CD4-positive, alpha-beta T cell (primary cell): ENCODE measurements around the gene ISOC2. TPM values are rescaled to one million over a fixed set of nuclear protein-coding genes. Genes with fewer than 3 reads are reported as not detected.
"Not testable (repeated sequence)": the region's sequence is repeated elsewhere in the genome, so short reads cannot be mapped to it uniquely, and the experiment has no call there.

Experiments
- ATAC-seq: fragments of 200-7000 bp; cut with Tn5 transposase; one replicate; pipeline ENCODE4 v1.10.0; 2022; ENCODE audit warnings: mild to moderate bottlenecking; ENCODE audit not compliant: poor library complexity
- CTCF ChIA-PET: fragments of 350-600 bp; sonication (Branson Sonifier 250); formaldehyde crosslinking; loops from one replicate; lab custom pipeline; 2021; ENCODE audit warnings: antibody characterized with exemption, inconsistent platforms; lab: Charles Lee
- POLR2A ChIA-PET: fragments of 350-600 bp; sonication (Branson Sonifier 250); formaldehyde crosslinking; loops from one replicate; lab custom pipeline; 2021; ENCODE audit warnings: antibody characterized with exemption, inconsistent platforms; lab: Charles Lee
- DNase-seq, 14 experiments: peaks; one replicate each; pipeline ENCODE4 v3.0.0-alpha.2; 2013 to 2020; ENCODE audit warnings: mixed read lengths in 2 of 14
- H3K27ac ChIP-seq, 2 donors: one replicate each; pipeline versions ENCODE4 v1.5.1 to v1.7.0; 2013; ENCODE audit warnings: low read length in 2 of 2, low read depth in 1 of 2, mild to moderate bottlenecking in 1 of 2
- H3K27me3 ChIP-seq, 2 experiments: 1 replicate in 1 of 2; 2 replicates in 1 of 2; pipeline versions ENCODE4 v1.6.1 to v1.7.0; 2013; ENCODE audit warnings: low read length in 2 of 2, control low read depth in 1 of 2, mild to moderate bottlenecking in 1 of 2, moderate library complexity in 1 of 2; ENCODE audit not compliant: insufficient read depth in 2 of 2, control insufficient read depth in 1 of 2
- H3K36me3 ChIP-seq: one replicate; pipeline ENCODE4 v1.6.1; 2013; ENCODE audit warnings: low read length, control low read depth; ENCODE audit not compliant: insufficient read depth
- H3K4me1 ChIP-seq: one replicate; pipeline ENCODE4 v1.6.1; 2013; ENCODE audit warnings: low read length, control low read depth; ENCODE audit not compliant: insufficient read depth
- H3K4me3 ChIP-seq: one replicate; pipeline ENCODE4 v1.5.1; 2013; ENCODE audit warnings: mild to moderate bottlenecking, low read length, moderate library complexity
- H3K9me3 ChIP-seq, 2 experiments: 1 replicate in 1 of 2; 2 replicates in 1 of 2; pipeline versions ENCODE4 v1.6.1 to v1.7.0; 2013; ENCODE audit warnings: low read length in 2 of 2, mild to moderate bottlenecking in 2 of 2, control low read depth in 1 of 2, moderate library complexity in 1 of 2; ENCODE audit not compliant: control insufficient read depth in 1 of 2, insufficient read depth in 1 of 2
- H3K27ac Mint-ChIP-seq: one replicate; pipeline ENCODE4 v1.8.0; 2020; ENCODE audit warnings: mixed read lengths
- H3K27me3 Mint-ChIP-seq: one replicate; pipeline ENCODE4 v1.8.0; 2021; ENCODE audit warnings: mixed read lengths
- H3K36me3 Mint-ChIP-seq: one replicate; pipeline ENCODE4 v1.8.0; 2021; ENCODE audit warnings: low read depth, mixed read lengths
- H3K4me1 Mint-ChIP-seq: one replicate; pipeline ENCODE4 v1.8.0; 2021; ENCODE audit warnings: low read depth, mixed read lengths
- H3K4me3 Mint-ChIP-seq: one replicate; pipeline ENCODE4 v1.8.0; 2020; ENCODE audit warnings: mild to moderate bottlenecking, mixed read lengths
- H3K9me3 Mint-ChIP-seq: one replicate; pipeline ENCODE4 v1.8.0; 2020; ENCODE audit warnings: mixed read lengths
- intact Hi-C, 2 experiments: fragments of 100-400 bp; cut with DNase I in 1 of 2; cut with micrococcal nuclease in 1 of 2; formaldehyde crosslinking; loops; one replicate each; pipeline versions ENCODE4 v1.15.1 to v1.9.0; 2023 to 2025; cut with DNase I, micrococcal nuclease
- total RNA-seq, 174 experiments: library from RNA in 2 of 174; stranded (reverse) in 2 of 174; gene quantifications; one replicate each; pipeline ENCODE4 v1.2.3 and lab custom pipeline; 2021 to 2026
- TF ChIP-seq, protein P1 (sequence below): fragments of 200-600 bp; IDR thresholded peaks from one replicate; pipeline ENCODE4 v1.8.0; 2022; ENCODE audit warnings: antibody characterized with exemption, mild to moderate bottlenecking

ISOC2 gene
- total RNA-seq, 2 experiments from 2014 or later, result 1.5 to 2.2 TPM

DNA sequence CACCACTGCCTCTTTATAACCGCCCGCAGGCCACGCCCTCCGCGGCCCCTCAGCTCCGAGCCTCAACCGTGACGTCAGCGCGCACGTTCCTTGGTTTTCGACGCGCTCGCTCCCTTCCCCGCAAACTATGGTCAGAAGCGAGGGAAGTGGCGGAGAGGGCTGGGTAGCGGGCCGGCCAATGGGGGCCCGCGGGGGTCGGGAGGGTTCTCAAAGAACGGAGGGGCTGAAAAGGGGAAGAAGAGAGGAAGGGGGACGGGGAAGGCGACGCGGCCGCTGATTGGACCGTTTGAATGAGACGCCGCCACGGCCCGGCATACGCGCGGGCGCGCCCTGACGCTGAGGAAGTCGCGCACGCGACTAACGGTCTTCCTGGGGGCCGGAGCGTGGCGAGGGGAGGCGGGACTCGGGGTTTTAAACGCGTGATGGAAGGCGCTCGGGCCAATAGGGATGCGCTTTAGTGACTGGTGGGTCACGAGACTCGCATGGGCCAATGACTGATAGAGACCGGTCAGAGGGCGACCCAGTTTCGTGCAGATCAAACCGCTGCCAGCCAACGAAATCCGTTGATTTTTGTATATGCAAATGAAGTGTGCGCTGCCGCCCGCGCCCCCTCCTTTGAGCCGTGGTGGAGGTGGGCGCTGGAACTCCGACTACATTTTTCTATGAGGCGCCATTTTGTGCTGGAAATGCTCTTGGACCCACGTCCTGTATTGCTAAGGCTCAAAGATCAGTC is 53.5 kb downstream of the ISOC2 start:
- no peaks in the 10 kb centered on the region for H3K9me3 Mint-ChIP-seq
- peaks cover 0 to 3% of the 10 kb centered on the region in 2 experiments for H3K9me3 ChIP-seq
- peaks cover 30% of the 10 kb centered on the region for H3K4me1 ChIP-seq
- ATAC-seq (peak; percentile 92), DNase-seq (peak; percentile 91 to 99 (median 96))
- TF ChIP-seq, protein P1, sequence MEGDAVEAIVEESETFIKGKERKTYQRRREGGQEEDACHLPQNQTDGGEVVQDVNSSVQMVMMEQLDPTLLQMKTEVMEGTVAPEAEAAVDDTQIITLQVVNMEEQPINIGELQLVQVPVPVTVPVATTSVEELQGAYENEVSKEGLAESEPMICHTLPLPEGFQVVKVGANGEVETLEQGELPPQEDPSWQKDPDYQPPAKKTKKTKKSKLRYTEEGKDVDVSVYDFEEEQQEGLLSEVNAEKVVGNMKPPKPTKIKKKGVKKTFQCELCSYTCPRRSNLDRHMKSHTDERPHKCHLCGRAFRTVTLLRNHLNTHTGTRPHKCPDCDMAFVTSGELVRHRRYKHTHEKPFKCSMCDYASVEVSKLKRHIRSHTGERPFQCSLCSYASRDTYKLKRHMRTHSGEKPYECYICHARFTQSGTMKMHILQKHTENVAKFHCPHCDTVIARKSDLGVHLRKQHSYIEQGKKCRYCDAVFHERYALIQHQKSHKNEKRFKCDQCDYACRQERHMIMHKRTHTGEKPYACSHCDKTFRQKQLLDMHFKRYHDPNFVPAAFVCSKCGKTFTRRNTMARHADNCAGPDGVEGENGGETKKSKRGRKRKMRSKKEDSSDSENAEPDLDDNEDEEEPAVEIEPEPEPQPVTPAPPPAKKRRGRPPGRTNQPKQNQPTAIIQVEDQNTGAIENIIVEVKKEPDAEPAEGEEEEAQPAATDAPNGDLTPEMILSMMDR, result no peak
- intact Hi-C loops, result loop anchor here (1.0 to 10.0 kb wide), 9 partner anchors 23 to 289 kb away; partner anchors contain the start of genes KMT5C (in 2 of the 2), C19orf85 (in 1 of the 2), ISOC2 (in 1 of the 2) and PPP6R1 (in 1 of the 2)
- peaks cover 29% of the 10 kb centered on the region for H3K4me1 Mint-ChIP-seq
- peak overlapping the region; percentile 94 for H3K4me3 Mint-ChIP-seq
- H3K27ac Mint-ChIP-seq, result peak overlapping the region; percentile 99
- peaks cover 47% of the 10 kb centered on the region for H3K36me3 Mint-ChIP-seq
- peak overlapping the region; percentile 96 to 100 for H3K27ac ChIP-seq
- peak overlapping the region; percentile 61 for H3K4me3 ChIP-seq
- H3K27me3 Mint-ChIP-seq, result no peaks in the 10 kb centered on the region
- ChIA-PET CTCF (interaction anchor here (1.2 kb wide), 1 partner anchor 247 kb away, joined by 3 read pairs; no protein-coding TSS in a partner anchor), POLR2A (interaction anchor here (0.6 to 2.7 kb wide), 28 partner anchors 9 to 1271 kb away, joined by 3 to 45 read pairs (median 6); partner anchors contain the start of genes FIZ1, HSPBP1, ISOC2 and KMT5C)
- H3K27me3 ChIP-seq, result no peaks in the 10 kb centered on the region
- peaks cover 22% of the 10 kb centered on the region for H3K36me3 ChIP-seq

DNA sequence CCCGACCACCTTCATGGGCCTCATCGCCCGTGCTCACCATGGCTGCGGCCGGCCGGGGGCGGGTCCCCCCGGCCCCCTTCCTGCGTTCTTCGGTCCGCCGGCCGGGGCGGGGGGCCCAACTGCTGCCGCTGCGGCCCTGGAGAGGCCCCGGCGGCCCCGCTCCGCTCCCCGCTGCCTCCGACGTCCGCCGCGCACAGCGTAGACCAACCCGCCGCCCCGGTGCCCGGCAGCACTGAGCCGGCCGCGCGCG is 54.0 kb downstream of the ISOC2 start, which contains the start of gene UBE2S:
Gene UBE2S, minus strand, starts transcription at position 239 of the 250 bp plus-strand sequence. Its CDS starts 199 bp downstream, at position 40.
- Mint-ChIP-seq H3K27ac (peak within 1 kb of the TSS; percentile 99), H3K4me3 (peak within 1 kb of the TSS; percentile 94), H3K4me1 (peaks cover 29% of the 10 kb centered on the region), H3K36me3 (peaks cover 52% of the 10 kb centered on the region)
- H3K9me3 ChIP-seq, H3K27me3 ChIP-seq, ATAC-seq, DNase-seq, H3K27me3 Mint-ChIP-seq, H3K9me3 Mint-ChIP-seq: not testable (repeated sequence)
- POLR2A ChIA-PET, result interaction anchor here (0.6 to 2.7 kb wide), 26 partner anchors 8 to 1270 kb away, joined by 3 to 45 read pairs (median 6); partner anchors contain the start of genes FIZ1, HSPBP1, ISOC2 and KMT5C
- Histone ChIP-seq H3K36me3 (peaks cover 27% of the 10 kb centered on the region), H3K4me3 (peak within 1 kb of the TSS; percentile 61), H3K4me1 (peaks cover 30% of the 10 kb centered on the region), H3K27ac (peak within 1 kb of the TSS; percentile 96 to 100)
- CTCF ChIA-PET, result interaction anchor here (1.2 kb wide), 1 partner anchor 247 kb away, joined by 3 read pairs; no protein-coding TSS in a partner anchor
- intact Hi-C loops, result loop anchor here in 1 of 2 experiments (5.0 to 10.0 kb wide), 5 partner anchors 55 to 227 kb away; partner anchors contain the start of genes C19orf85, ISOC2, KMT5C and PPP6R1

DNA sequence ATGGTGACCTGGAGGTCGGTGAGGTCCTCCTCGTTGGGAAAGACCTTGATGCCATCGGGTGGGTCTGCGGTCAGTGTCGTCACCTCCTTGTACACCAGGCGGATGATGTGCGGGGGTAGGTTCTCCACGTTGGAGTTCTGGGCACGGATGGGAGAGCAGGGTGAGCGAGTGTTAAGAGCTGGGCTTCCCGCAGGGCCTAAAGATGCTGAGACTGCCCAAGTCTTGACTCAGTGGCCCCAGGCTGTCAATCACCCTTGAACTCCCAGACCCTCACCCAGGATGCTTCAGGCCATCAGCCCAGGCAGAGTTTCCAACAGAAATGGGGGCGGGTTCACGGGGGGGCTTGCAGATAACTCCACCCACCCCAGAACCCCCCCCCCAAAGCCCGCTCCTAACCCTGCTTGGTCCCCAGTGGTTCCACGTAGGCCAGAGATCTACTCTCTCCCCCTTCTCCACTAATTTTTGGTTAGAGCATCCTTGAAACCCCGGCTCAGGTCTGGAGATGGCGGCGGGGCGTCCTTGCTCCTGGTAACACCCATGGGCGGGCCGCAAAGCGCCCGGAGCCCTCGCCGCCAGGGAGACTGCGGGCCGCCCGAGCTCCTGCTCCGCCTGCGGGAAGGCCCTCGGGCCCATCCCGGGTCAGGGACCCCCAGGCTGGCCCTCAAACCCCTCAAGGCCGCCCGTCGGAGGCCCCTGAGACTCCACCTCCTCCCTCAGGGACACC is 54.5 kb downstream of the ISOC2 start:
- peak overlapping the region; percentile 94 for H3K4me3 Mint-ChIP-seq
- ChIA-PET POLR2A (interaction anchor here (0.6 to 2.7 kb wide), 23 partner anchors 8 to 1270 kb away, joined by 3 to 45 read pairs (median 8); partner anchors contain the start of genes FIZ1, ISOC2, KMT5C and PPP6R1), CTCF (interaction anchor here (1.2 kb wide), 1 partner anchor 246 kb away, joined by 3 read pairs; no protein-coding TSS in a partner anchor)
- no peaks in the 10 kb centered on the region for H3K9me3 Mint-ChIP-seq
- peak overlapping the region; percentile 99 for H3K27ac Mint-ChIP-seq
- Histone ChIP-seq H3K27me3 (no peaks in the 10 kb centered on the region), H3K27ac (peak overlapping the region; percentile 20 to 96), H3K9me3 (peaks cover 0 to 3% of the 10 kb centered on the region in 2 experiments), H3K36me3 (peaks cover 31% of the 10 kb centered on the region), H3K4me1 (peaks cover 34% of the 10 kb centered on the region), H3K4me3 (peak overlapping the region; percentile 61)
- peaks cover 57% of the 10 kb centered on the region for H3K36me3 Mint-ChIP-seq
- H3K4me1 Mint-ChIP-seq, result peaks cover 29% of the 10 kb centered on the region
- ATAC-seq, result no peak
- DNase-seq, result peak in 10 of 14 experiments; percentile 11 to 57 (median 24)
- TF ChIP-seq, protein P1, result no peak
- H3K27me3 Mint-ChIP-seq, result no peaks in the 10 kb centered on the region
- intact Hi-C loops, result loop anchor here in 1 of 2 experiments (1.0 to 10.0 kb wide), 6 partner anchors 21 to 228 kb away; partner anchors contain the start of genes C19orf85, ISOC2, KMT5C and PPP6R1
